Measurements from ENCODE around the gene PROM2. TPM values are rescaled to one million over a fixed set of nuclear protein-coding genes. Genes with fewer than 3 reads are reported as not detected.

PROM2 gene
- total RNA-seq, 1 experiment from 2014 or later, result 3.1 TPM

GRCh38 chr2:95282458-95282857 lies 8.2 kb downstream of the PROM2 start:
- Histone ChIP-seq H3K14ac (ENCODE audit: insufficient read depth, low read length) (no peak overlapping the region; the same call in 1 of the 2 replicates), H2BK20ac (ENCODE audit: low read depth, low read length, poor library complexity, severe bottlenecking) (no peak overlapping the region), H3K4me2 (ENCODE audit: insufficient read depth, insufficient read length, low read length) (no peak overlapping the region), H3K23me2 (ENCODE audit: insufficient read length, low read depth, low read length, poor library complexity, severe bottlenecking) (no peaks in the 10 kb centered on the region), H2BK12ac (ENCODE audit: insufficient read length, low read depth, low read length) (no peak overlapping the region), H2AK5ac (ENCODE audit: insufficient read length, low read length) (no peak overlapping the region), H2BK5ac (ENCODE audit: insufficient read length, low read length) (no peak overlapping the region), H4K5ac (ENCODE audit: insufficient read length, low read depth, low read length) (no peak overlapping the region), H3K23ac (ENCODE audit: insufficient read length, low read depth, low read length) (no peak overlapping the region), H4K20me1 (ENCODE audit: control insufficient read depth, insufficient read depth, insufficient read length) (no peaks in the 10 kb centered on the region), H3K18ac (ENCODE audit: insufficient read length, low read depth, low read length) (no peak overlapping the region), H3K27ac (ENCODE audit: insufficient read length, low read depth, low read length) (no peak overlapping the region), H3K79me2 (ENCODE audit: insufficient read depth, low read length) (no peaks in the 10 kb centered on the region), H3K9ac (ENCODE audit: extremely low read depth, insufficient read length, low read length) (no peak overlapping the region), H2AFZ (ENCODE audit: low read length) (no peak overlapping the region), H3K79me1 (ENCODE audit: insufficient read depth, low read depth, low read length, poor library complexity, severe bottlenecking) (no peaks in the 10 kb centered on the region), H3K4ac (ENCODE audit: low read depth, low read length) (no peak overlapping the region), H3K4me1 (ENCODE audit: insufficient read depth, low read length) (no peaks in the 10 kb centered on the region), H3K56ac (ENCODE audit: insufficient read length, low read depth, low read length) (no peak overlapping the region), H4K91ac (ENCODE audit: insufficient read length, low read depth, low read length) (no peak overlapping the region), H3T11ph (ENCODE audit: low read length) (no peak overlapping the region), H3K27me3 (ENCODE audit: insufficient read depth, low read length) (no peaks in the 10 kb centered on the region), H3K9me3 (ENCODE audit: control insufficient read depth, low read depth, low read length) (no peaks in the 10 kb centered on the region), H2BK15ac (ENCODE audit: low read depth, low read length) (no peak overlapping the region), H2BK120ac (ENCODE audit: low read depth, low read length, poor library complexity, severe bottlenecking) (no peak overlapping the region), H4K8ac (replicated peaks; ENCODE audit: insufficient read length, low read depth, low read length) (no peak overlapping the region)
- no peak for DNase-seq
- Mint-ChIP-seq H3K36me3 (ENCODE audit: insufficient read depth in 1 of 3, low read depth in 3 of 3) (0 out of 7 replicates have a peak, but pooled peaks cover 0 to 2% (median 0%) of the 10 kb centered on the region in 3 experiments), H3K9me3 (no peaks in the 10 kb centered on the region), H3K27me3 (ENCODE audit: low read depth) (no peaks in the 10 kb centered on the region; the same call in 1 of the 2 replicates), H3K4me3 (no peak overlapping the region; a peak in 1 of 5 replicates), H3K4me1 (peaks cover 3 to 8% of the 10 kb centered on the region in 2 experiments; a peak in 2 of 4 replicates), H3K27ac (0 out of 7 replicates have a peak overlapping the region, but pooled peaks of 1 of the 3 experiments have one; percentile 27)
- no peak for TF ChIP-seq CTCF (conservative IDR thresholded peaks at IDR 0.05)
- no CpG with 5 or more reads among the region's 3 CpGs for WGBS (ENCODE audit: extremely low coverage, insufficient read length, low lambda C conversion rate)
